Pancreas (tissue), 10 donors: Measurements from ENCODE around the gene TRABD. TPM values are rescaled to one million over a fixed set of nuclear protein-coding genes. Genes with fewer than 3 reads are reported as not detected.

ENCODE experiments used
- ATAC-seq, 4 donors: fragments of 200-7000 bp; cut with Tn5 transposase; one replicate each; pipeline versions ENCODE4 v1.8.0 to v1.9.1; 2020; ENCODE audit warnings: mild to moderate bottlenecking in 4 of 4, moderate library complexity in 4 of 4
- DNase-seq, 6 donors: peaks; one replicate each; pipeline ENCODE4 v3.0.0-alpha.2; 2020
- FAIRE-seq: peaks from 2 replicates; lab custom pipeline; 2012; peaks lifted over from hg19 to GRCh38; lab: Jason Lieb, UNC
- H3K27ac ChIP-seq, 4 donors: fragments of 200-600 bp; sonication (generic); 1 replicate in 3 of 4; 2 replicates in 1 of 4; pipeline versions ENCODE4 v1.5.0 to v1.8.0; 2020
- H3K27me3 ChIP-seq, 4 donors: fragments of 200-600 bp; one replicate each; pipeline ENCODE4 v1.8.0; 2021
- H3K36me3 ChIP-seq, 3 donors: fragments of 200-600 bp; sonication (generic) in 1 of 3; one replicate each; pipeline versions ENCODE4 v1.5.0 to v1.8.0; 2020 to 2021
- H3K4me1 ChIP-seq, 3 donors: fragments of 200-600 bp; one replicate each; pipeline ENCODE4 v1.8.0; 2021
- H3K4me3 ChIP-seq, 4 donors: fragments of 200-600 bp; sonication (generic) in 2 of 4; one replicate each; pipeline versions ENCODE4 v1.5.0 to v1.8.0; 2020 to 2021
- H3K9me3 ChIP-seq, 4 donors: fragments of 200-600 bp; one replicate each; pipeline ENCODE4 v1.8.0; 2021
- CTCF ChIP-seq, 4 donors: fragments of 200-600 bp; sonication (generic) in 3 of 4; IDR thresholded peaks; one replicate each; pipeline versions ENCODE4 v1.5.0 to v1.8.0; 2021; ENCODE audit warnings: antibody characterized with exemption in 4 of 4
- WGBS, 2 donors: extraction: QIAGEN DNeasy Blood & Tissue Kit; methylation state at CpG; one replicate each; pipeline ENCODE4 v1.1.7; 2013; 5-methylcytosine and 5-hydroxymethylcytosine counted together
- intact Hi-C, 3 donors: fragments of 100-400 bp; cut with DNase I; formaldehyde crosslinking; loops; one replicate each; pipeline versions ENCODE4 v1.11.1 to v1.14.2; 2022
- polyA plus RNA-seq, 2 donors: library from polyadenylated mRNA; stranded (reverse); fragments of 200-250 nt; gene quantifications; one replicate each; pipeline ENCODE4 v1.2.3, GENCODE V29; 2013
- total RNA-seq, 6 donors: library from RNA; stranded (reverse); fragmentation: NEBNext Ultra II Directional in 4 of 6; extraction: Animal tissue kit (Norgen Biotek cat#: 25700) in 4 of 6; gene quantifications; one replicate each; pipeline versions ENCODE4 v1.2.1 to v1.2.4, GENCODE V29; 2021 to 2023
- donor health status: healthy with polysubstance abuse.
- donor health status: DM: no; HTN: no; CAD: no; lungs with moderate emphysema.
- donor health status: DM: no; HTN: no; CAD: no.
- donor health status: control.
- donor health status: control.
- donor health status: Bipolar disorder and iron deficiency.
- donor health status: DM: yes; HTN: yes; CAD: no.
- donor health status: DM: no; HTN: no; CAD: no.
- donor health status: DM: no; HTN: no; CAD: no.
- donor health status: DM: yes; HTN: yes; CAD: no.

The TRABD gene
- total and polyA plus RNA-seq, 8 donors, result 25.9 to 107 (median 51.7) TPM

- 90% methylated on average over 15 to 16 of the region's 16 CpGs for WGBS, 2 donors
- intact Hi-C loops, result no loop called here
Measured at GRCh38 chr22:50198624-50199017, 12.9 kb downstream of the TRABD start.

GRCh38 chr22:50199251-50199721 lies 13.6 kb downstream of the TRABD start:
- Histone ChIP-seq H3K9me3 (no peaks in the 10 kb centered on the region), H3K27me3 (no peaks in the 10 kb centered on the region), H3K4me1 (peaks cover 0 to 13% (median 6%) of the 10 kb centered on the region in 3 donors), H3K27ac (no peak overlapping the region), H3K4me3 (no peak overlapping the region), H3K36me3 (peaks cover 0 to 26% (median 0%) of the 10 kb centered on the region in 3 donors)
- ATAC-seq (no peak), DNase-seq (peak in 3 of 6 donors; percentile 24 to 85 (median 62)), FAIRE-seq (no peak)
- TF ChIP-seq CTCF (IDR thresholded peaks at IDR 0.05), result no peak
- 72 to 74% methylated on average over 18 of the region's 18 CpGs for WGBS, 2 donors
- intact Hi-C loops, result no loop called here

More at GRCh38 chr22:50198624-50199017, 12.9 kb downstream of the TRABD start:
- Histone ChIP-seq H3K36me3 (peaks cover 0 to 30% (median 0%) of the 10 kb centered on the region in 3 donors), H3K27ac (no peak overlapping the region), H3K27me3 (no peaks in the 10 kb centered on the region), H3K4me3 (no peak overlapping the region), H3K9me3 (no peaks in the 10 kb centered on the region), H3K4me1 (peaks cover 0 to 13% (median 6%) of the 10 kb centered on the region in 3 donors)
- DNase-seq (peak in 1 of 6 donors; percentile 51), ATAC-seq (no peak), FAIRE-seq (no peak)
- no peak for TF ChIP-seq CTCF (IDR thresholded peaks at IDR 0.05)

- intact Hi-C loops, result no loop called here
- no peak for FAIRE-seq
Measured at GRCh38 chr22:50199829-50200460, 14.2 kb downstream of the TRABD start.

GRCh38 chr22:50200461-50201190 lies 14.9 kb downstream of the TRABD start, which contains the start of gene SELENOO:
SELENOO (plus strand) TSS chr22:50201011; CDS start chr22:50201037, 26 bp downstream.
- FAIRE-seq, result no peak
- H3K27ac ChIP-seq, result peak within 1 kb of the TSS; percentile 45 to 64 (median 59)
- peak within 1 kb of the TSS; percentile 61 to 86 (median 82) for H3K4me3 ChIP-seq
- peaks cover 0 to 13% (median 6%) of the 10 kb centered on the region in 3 donors for H3K4me1 ChIP-seq
- intact Hi-C loops, result no loop called here
- WGBS, 2 donors, result 0% methylated on average over 50 to 105 of the region's 105 CpGs
- no peak for TF ChIP-seq CTCF (IDR thresholded peaks at IDR 0.05)
- no peaks in the 10 kb centered on the region for H3K9me3 ChIP-seq
- ATAC-seq, result peak; percentile 89 to 92 (median 90)
- H3K27me3 ChIP-seq, result no peaks in the 10 kb centered on the region
- peaks cover 0 to 23% (median 0%) of the 10 kb centered on the region in 3 donors for H3K36me3 ChIP-seq
- DNase-seq, result peak; percentile 87 to 96 (median 93)

More at GRCh38 chr22:50199829-50200460, 14.2 kb downstream of the TRABD start:
- Histone ChIP-seq H3K27ac (peak overlapping the region in 3 of 4 donors; percentile 17 to 64 (median 60)), H3K4me3 (peak overlapping the region; percentile 61 to 86 (median 82)), H3K4me1 (peaks cover 0 to 13% (median 6%) of the 10 kb centered on the region in 3 donors), H3K36me3 (peaks cover 0 to 23% (median 0%) of the 10 kb centered on the region in 3 donors), H3K27me3 (no peaks in the 10 kb centered on the region), H3K9me3 (no peaks in the 10 kb centered on the region)
- no peak for TF ChIP-seq CTCF (IDR thresholded peaks at IDR 0.05)
- ATAC-seq (peak; percentile 1 to 7 (median 6)), DNase-seq (peak in 3 of 6 donors; percentile 31 to 86 (median 56))
- WGBS, 2 donors, result 28 to 34% methylated on average over 18 to 34 of the region's 34 CpGs
